ENCODE measurements around the gene UCHL3.
"Not testable (repeated sequence)": the region's sequence is repeated elsewhere in the genome, so short reads cannot be mapped to it uniquely, and the experiment has no call there.

Gene UCHL3

DNA sequence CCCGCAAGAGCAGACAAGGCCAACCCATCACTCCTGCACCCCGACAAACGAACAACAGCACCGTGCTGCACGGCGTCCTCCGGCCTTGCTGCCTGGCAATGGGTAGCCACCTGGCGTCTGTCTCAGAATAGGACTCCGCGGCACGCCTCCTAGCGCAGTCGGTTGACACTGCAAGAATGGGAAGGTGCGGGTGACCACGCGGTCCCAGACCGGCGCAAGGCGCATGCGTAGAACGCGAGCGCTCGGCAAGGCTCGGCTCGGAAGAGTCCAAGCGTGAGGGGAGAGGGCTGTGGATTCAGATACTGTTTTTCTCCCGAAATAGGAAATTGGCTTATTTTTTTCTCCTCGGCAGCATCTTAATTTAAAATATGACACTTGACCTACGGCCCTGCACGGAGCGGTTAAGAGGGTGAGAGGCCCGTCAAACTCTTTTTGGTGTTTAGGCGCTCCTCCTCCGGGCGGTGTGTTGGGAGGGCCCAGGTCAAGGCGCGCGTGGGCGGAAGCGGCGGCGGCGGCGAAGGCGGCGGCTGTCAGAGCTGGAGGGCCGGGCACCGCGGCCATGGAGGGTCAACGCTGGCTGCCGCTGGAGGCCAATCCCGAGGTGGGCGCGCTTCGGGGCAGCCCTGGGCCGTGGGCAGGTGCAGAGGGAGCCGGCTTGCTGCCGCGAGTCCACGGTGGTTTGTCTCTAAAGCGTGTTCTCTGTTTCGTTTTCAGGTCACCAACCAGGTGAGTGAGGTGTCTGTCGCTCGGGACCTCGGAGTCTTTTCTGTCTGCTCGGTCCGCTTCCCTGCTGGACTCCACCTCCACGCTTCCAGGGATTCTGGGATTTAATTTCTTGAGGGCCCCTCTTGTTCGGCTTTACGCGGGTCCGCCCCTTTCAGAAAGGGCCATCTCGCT is at the start of gene UCHL3:
UCHL3 (plus strand) TSS at position 530 of the 897 bp plus-strand sequence; CDS start at position 560, 30 bp downstream.
- peak; percentile 93 for DNase-seq

GRCh38 chr13:75505327-75505726 is 44.3 kb upstream of the UCHL3 start:
- no peak for DNase-seq

GRCh38 chr13:75506018-75506417 is 43.6 kb upstream of the UCHL3 start:
- no peak for DNase-seq

GRCh38 chr13:75507027-75508001 is 42.3 kb upstream of the UCHL3 start:
- no peak for DNase-seq

GRCh38 chr13:75508002-75508548 is 41.5 kb upstream of the UCHL3 start:
- DNase-seq, result no peak

DNA sequence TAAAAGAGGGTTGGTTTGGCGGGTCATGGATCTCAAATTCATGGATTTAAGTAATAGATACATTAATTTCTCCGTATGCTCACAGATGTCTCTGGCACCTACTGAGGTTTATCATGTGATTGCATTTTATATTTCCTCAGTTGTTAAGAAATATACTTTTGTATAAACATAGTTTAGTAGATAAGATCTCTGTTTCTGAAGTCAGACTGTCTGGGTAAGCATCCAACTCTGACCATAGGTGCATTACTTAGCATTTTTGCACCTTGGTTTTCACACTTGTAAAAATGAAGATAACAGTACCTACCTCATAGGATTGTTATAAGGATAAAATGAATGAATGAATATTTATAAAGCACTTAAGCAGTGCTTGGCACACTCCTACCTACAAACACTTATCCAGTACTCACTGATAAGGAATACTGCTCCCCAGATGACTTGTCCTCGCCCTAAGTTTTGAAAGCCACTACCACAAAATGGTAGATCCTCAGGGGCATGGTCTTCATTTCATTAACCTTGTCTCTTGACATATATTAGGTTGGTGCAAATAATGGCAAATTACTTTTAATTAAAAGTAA is 38.5 kb upstream of the UCHL3 start:
- no peak for DNase-seq

DNA sequence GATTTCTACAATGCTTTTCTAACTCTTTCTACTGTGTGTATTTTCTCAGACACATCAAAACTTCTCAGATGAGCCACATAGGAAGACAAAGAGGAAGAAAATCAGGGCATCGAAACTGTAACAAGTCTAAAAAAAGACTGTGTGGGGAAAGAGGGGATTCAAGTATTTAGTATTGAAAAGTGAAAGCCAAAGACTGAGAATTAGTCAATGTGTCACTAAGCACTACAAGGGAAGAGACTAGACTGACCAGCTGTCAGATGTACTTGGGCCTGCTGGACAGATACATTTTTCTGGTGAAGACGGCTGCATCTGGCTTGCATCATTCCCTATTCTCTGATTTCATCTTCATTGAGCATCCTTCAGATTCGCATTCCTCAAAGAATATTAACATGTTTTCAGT is 37.3 kb upstream of the UCHL3 start:
- DNase-seq, result no peak

- no peak for DNase-seq
Measured at GRCh38 chr13:75513271-75513670, 36.3 kb upstream of the UCHL3 start.

- DNase-seq, result no peak
Measured at GRCh38 chr13:75514080-75514995, 35.3 kb upstream of the UCHL3 start.

DNA sequence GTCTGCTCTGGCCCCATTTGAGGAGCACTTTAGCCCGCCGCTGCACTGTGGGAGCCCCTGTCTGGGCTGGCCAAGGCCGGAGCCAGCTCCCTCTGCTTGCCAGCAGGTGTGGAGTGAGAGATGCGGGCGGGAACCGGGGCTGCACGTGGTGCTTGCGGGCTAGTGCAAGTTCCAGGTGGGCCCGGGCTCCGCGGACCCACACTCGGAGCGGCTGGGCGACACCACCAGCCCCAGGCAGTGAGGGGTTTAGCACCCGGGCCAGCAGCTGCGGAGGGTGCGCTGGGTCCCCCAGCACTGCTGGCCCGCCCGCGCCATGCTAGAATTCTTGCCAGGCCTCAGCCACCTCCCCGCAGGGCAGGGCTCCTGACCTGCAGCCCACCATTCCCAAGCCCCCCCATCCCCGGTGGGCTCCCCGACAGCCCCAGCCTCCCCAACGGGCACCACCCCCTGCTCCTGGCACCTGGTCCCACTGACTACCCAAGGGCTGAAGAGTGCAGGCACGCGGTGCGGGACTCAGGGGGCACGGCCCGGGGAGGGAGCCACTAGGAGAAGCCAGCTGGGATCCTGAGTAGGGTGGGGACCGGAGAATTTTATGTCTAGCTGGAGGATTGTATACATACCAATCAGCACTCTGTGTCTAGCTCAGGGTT is 31.0 kb upstream of the UCHL3 start:
- DNase-seq, result no peak

DNA sequence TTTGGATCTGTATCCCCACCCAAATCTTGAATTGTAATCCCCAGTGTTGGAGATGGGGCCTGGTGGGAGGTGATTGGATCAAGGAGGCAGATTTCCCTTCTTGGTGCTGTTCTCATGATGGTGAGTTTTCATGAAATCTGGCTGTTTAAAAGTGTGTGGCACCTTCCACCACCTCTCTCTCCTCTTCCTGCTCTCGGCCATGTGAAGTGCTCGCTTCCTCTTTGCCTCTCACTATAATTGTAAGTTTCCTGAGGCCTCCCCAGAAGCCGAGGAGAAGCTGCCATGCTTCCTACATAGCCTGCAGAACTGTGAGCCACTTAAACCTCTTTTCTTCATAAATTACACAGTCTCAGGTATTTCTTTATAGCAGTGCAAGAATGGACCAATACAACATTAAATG is 27.6 kb upstream of the UCHL3 start:
- DNase-seq, result no peak

GRCh38 chr13:75530549-75530961 is 19.0 kb upstream of the UCHL3 start:
- no peak for DNase-seq

DNA sequence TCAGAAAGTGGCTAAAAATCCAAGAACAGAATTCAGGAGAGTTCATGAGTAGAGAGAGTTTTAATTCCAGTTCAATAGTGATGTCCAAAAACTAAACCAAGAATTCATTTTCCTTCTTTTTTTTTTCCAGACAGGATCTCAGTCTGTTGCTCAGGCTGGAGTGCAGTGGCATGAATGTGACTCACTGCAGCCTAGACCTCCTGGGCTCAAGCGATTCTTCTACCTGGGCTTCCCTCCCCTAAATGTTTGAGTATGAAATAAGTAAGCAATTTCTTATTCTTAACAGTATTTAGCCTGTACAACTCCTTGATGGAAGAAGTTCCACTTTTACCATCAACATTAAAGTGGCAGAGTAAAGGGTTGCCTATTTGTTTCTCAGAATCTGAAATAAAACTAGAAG is 15.7 kb upstream of the UCHL3 start:
- no peak for DNase-seq

DNA sequence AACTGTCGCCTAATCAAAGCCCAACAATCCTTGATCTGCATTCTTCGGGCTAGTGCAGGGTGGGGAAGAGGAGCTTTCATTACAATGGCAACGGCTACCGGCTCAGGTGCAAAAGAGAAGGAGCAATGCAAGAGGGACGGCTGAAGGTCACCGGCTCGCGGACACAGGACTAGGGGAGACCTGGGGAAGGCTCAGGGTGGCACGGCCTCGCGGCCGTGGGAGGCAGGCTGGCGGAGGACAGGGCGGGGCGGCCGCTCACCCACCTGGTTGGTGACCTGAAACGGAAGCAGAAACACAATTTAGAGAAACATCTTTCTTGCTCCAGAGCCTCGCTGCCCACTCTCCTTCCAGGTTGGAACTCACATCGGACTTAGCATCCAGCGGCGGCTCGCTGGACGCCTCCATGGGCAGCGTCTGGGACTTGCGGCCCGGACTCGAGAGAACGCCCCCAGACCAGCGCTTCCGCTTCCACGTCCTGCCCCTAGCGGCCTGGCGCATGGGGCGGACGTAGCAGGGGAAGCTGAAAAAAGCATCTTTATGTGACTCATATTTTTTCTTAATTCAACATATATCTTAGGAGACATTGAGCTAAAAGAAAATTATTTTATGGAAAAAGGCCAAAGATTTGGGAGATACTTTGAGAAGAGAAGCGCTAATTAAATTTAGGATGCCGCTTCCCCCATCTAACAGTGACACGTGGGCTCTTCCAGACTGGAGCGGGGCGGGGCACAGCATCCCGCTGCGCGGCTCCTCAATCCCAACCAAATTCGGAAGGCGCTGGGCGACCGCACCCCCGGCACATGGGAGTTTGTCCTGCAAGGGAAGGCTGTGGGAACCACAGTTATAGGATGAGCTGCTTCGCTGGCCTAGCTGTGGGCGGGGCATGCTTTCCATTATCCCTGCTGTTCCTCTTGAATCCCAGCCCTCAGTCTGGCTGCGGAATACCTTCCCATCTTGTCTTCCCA is 11.9 kb upstream of the UCHL3 start, which contains the start of gene COMMD6:
COMMD6 (minus strand) TSS at position 441 of the 965 bp plus-strand sequence; CDS start at position 405, 36 bp downstream.
- DNase-seq, result peak; percentile 92

- DNase-seq, result no peak
Measured at GRCh38 chr13:75541287-75541686, 8.3 kb upstream of the UCHL3 start.

GRCh38 chr13:75541961-75542360 is 7.6 kb upstream of the UCHL3 start:
- DNase-seq, result no peak

- no peak for DNase-seq
Measured at GRCh38 chr13:75544681-75545330, 4.8 kb upstream of the UCHL3 start.

GRCh38 chr13:75545386-75545785 is 4.2 kb upstream of the UCHL3 start:
- not testable (repeated sequence) for DNase-seq

- no peak for DNase-seq
Measured at GRCh38 chr13:75547917-75548316, 1.7 kb upstream of the UCHL3 start.

Data from NCI-H2171 (cell line).